ENCODE results near the gene OLIG1.

Gene OLIG1

DNA sequence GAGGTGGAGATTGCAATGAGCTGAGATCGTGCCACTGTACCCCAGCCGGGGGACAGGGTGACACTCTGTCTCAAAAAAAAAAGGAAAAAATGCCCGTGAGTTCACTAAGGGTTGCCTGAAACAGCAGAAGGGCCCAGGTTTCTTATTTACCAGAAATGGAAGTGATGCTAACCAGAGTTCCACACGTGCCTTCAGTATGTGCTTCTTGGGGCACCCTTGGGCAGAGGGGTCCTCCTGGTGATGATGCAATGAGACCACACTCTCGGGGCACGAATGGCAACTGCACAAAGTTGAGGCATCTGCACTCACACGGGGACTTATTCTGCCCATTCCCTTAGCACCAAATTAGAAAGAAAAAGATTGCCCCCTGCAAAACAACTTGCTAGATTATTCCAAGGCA is 29.2 kb downstream of the OLIG1 start:
- DNase-seq (ENCODE audit: low read depth, low spot score), result no peak

- DNase-seq (ENCODE audit: low read depth, low spot score), result no peak
These were observed 31.5 kb downstream of the OLIG1 start for GRCh38 chr21:33101300-33101911.

DNA sequence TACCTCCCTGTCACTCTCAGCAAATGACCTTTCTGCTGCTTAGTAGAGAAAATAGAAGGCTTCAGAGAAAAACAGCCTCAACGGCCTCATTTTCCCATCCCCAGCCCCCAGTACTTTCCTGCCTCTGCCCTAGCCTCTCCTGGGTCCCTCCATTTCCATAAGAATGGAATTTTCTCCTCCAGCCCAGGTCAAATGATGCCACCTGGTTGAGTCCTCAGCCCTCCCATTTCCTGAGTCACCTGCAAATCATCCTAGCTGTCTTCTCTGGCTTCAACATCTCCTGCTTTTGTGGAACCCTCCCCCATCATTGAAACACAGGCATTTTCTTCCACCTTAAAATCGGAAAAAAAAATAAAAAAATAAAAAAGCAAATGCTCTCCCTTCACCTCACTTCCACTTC is 35.1 kb downstream of the OLIG1 start:
- no peak for DNase-seq (ENCODE audit: low read depth, low spot score)

DNA sequence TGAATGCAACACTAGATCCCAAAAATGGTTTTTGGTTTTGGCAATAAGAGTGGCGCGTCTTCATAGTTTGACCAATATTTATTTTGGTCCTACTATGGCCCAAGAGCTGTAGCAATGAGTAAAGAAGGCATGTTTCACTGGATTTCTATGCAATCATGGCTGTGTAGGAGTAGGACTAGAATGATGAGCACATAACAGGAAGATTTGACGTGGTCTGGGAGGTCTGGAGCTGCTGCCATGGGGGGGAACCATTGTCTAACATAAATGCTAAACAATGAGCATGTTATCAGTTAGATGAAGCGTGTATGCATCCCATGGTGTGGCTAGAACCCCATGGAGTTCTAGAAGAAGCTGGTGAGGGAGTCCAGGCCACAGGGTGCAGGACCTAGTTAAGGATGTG is 38.3 kb downstream of the OLIG1 start:
- no peak for DNase-seq (ENCODE audit: low read depth, low spot score)

DNA sequence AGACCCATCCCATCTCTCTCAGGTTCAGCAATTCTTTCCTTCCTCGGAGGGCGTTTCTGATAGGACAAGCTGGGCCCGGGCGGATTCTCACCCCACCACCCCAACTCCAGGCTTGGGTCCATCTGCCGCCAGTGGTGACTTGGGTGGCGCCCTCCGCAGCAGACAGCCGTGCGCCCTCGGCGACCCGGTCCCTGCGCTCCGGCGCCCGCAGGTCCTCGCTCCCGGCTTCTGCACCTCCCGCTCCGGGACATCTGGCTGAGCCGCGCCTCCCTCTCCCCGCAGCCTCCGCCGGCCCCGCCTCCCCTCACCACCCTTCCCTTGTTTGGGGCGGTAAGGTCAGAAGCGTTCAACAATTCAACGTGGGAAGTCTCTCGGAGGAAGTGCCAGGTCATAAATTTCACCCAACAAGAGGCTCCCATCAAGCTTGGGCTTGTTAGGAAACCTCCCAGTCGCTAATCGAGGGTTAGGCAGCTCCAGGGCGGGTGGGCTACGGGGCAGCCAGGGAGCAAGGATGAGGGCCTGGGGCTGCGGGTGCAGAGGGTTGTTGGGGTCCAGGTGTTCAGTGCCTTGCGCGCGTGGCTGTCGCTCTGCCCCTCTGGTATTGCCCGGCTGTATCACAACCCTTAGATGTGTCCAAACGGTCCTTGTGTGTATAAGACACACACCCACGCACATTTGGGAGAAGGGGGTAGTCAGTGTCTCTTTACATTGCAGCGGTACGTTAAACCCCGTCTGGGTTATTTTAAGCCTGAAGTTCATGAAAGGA is 39.8 kb downstream of the OLIG1 start:
- DNase-seq (ENCODE audit: low read depth, low spot score), result no peak

DNA sequence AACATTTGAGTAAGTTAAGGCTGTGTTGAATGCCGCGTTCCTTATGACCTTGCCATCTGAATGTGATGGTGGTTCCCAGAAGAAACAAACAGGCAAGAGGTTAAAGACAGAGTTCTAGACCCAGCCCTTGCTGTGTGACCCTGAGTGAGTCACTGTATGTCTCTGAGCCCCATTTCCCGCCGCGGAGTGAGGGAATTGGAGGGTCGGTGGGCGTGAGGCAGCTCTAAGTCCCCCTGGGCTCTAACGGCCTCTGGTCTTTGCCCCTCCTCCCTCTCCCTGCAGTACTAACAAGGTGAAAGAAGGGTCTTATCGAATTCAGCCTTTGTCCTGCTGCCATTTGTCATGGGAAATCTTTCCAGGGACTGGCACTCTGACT is 40.4 kb downstream of the OLIG1 start:
- DNase-seq (ENCODE audit: low read depth, low spot score), result no peak

DNA sequence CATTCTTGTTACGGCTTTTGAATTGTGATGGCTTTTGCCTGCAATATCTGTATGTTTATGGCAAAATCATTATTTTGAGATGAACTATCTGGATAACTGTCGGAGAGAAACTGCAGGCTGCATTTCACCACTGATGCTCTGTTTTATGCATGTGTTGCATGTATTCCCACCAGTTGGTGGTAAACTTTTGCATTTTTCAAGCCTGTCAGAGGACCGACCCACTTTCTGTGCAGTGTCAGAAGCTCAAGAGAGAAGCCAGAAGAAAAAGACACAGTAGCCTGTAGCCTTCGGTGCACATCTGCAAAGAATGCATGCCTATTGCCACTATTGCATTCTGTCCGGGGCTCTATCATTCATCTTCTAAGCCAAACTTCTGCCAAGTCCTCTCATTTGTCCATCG is 41.6 kb downstream of the OLIG1 start:
- no peak for DNase-seq (ENCODE audit: low read depth, low spot score)

- DNase-seq (ENCODE audit: low read depth, low spot score), result no peak
These were observed 42.2 kb downstream of the OLIG1 start for GRCh38 chr21:33112151-33112550.

- DNase-seq (ENCODE audit: low read depth, low spot score), result no peak
These were observed 42.7 kb downstream of the OLIG1 start for GRCh38 chr21:33112681-33113080.

DNA sequence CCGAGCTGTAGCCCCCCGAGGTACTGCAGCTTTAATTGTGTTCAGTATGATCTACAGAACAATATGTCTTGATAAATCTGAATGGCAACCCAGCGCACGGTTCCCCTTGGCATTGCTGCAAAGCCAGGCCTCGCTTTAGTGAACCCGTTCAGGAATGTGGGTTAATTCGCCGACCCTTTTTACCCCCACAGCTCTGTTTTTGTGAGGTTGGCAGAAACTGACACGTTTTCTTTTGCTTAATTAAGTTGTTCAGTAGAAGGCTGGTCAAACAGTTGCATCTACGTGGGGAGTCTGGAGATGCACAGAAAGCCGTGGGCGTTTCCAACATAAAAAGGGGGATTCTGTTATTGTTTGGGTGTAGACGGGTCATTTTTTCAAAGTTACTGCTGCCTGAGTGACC is 43.2 kb downstream of the OLIG1 start:
- no peak for DNase-seq (ENCODE audit: low read depth, low spot score)

- no peak for DNase-seq (ENCODE audit: low read depth, low spot score)
These were observed 44.3 kb downstream of the OLIG1 start for GRCh38 chr21:33114276-33114675.

GRCh38 chr21:33115631-33116510 is 45.9 kb downstream of the OLIG1 start:
- DNase-seq (ENCODE audit: low read depth, low spot score), result no peak

DNA sequence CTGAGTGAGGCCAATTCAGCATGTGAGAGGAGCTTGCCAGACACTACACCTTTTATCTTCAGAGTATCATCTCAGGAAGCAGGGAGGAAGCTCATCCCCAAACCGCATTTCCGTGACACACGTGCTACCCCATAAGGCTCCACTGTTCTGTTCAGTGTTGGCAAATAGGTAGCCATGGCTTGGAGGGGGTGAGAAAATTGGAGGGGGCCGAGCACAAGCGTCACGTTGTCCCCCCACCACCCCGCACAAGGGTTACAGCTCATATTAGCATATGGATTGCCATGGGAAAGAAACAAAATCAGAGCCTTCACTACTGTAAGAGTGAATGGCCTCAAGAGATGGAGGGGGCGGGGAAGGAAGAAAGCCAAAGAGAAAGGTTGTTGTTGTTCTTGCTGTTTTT is 46.7 kb downstream of the OLIG1 start:
- no peak for DNase-seq (ENCODE audit: low read depth, low spot score)

- DNase-seq (ENCODE audit: low read depth, low spot score), result no peak
These were observed 47.4 kb downstream of the OLIG1 start for GRCh38 chr21:33117101-33117888.
